ENCODE measurements around the gene ZYG11B.
A peak's percentile ranks its signal among the peaks of the same experiment; 100 is the strongest.
"Not testable (repeated sequence)": the region's sequence is repeated elsewhere in the genome, so short reads cannot be mapped to it uniquely, and the experiment has no call there.

ZYG11B gene

GRCh38 chr1:52756020-52756419 is 29.8 kb downstream of the ZYG11B start:
- DNase-seq (ENCODE audit: low read depth in 2 of 2), result no peak

GRCh38 chr1:52759908-52760307 is 33.7 kb downstream of the ZYG11B start:
- DNase-seq (ENCODE audit: low read depth in 2 of 2), result no peak

DNA sequence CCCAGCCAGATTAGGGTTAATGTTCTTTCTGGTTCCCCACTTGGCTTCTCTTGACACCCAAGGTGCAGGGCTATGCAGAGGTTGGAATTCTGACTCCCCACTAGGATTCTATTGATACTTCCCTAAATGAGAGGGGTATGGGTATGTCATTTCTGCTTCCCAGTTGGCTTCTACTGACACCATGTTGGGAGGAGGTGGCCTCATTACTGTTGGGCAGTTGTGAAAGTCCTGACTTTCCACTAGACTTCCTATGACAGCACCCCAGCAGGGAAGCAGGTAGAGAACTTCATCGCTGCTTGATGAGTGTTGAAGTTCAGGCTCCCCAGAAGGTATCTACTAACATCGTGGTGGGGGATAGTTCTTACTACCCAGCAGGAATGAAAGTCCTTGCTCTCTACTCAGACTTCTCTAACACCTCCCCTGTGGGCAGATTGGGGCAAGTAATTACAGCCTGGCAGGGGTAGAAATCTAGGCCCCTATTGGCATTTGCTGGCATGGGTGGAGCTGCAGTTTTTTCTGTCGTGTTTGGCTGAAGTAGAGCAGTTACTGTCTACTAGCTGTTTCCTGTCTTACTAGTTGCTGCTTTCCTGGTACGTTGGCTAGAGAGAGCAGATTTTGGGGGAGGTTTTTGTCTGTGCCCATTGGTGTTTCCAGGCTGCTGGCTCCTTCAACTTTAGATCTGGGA is 41.5 kb downstream of the ZYG11B start:
- no peak for DNase-seq (ENCODE audit: low read depth in 2 of 2)

DNA sequence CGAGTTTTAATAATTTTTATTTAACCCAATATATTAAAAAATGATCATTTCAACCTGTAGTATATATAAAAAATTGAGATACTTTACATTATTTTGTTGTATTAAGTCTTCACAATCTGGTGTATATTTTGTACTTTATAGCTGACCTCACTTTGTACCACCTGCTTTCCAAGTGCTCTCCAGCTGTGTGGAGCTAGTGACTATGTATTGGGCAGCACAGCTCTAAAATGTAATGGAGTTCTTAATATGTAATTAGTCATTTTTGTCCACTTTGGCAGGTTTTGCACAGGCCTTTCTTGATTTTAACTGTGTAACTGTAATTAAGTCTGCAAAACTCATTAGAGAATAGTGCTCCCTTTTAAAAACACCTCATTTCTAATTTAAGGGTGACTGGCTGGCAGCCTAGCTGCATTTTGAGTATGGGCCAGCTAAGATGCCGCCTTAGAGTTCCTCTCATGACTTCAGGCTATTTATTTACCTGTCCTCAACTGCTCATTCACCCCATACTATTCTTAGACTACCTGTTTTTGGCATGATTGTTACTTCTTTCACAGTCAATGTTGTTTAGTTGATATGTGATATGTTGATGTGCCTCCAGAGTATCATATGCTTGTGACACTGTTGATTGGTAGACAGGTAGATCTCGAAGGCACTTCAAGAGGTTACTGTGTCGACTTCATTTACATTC is 43.2 kb downstream of the ZYG11B start:
- DNase-seq (ENCODE audit: low read depth in 2 of 2), result no peak

GRCh38 chr1:52771384-52771783 is 45.1 kb downstream of the ZYG11B start:
- DNase-seq (ENCODE audit: low read depth in 2 of 2), result no peak

DNA sequence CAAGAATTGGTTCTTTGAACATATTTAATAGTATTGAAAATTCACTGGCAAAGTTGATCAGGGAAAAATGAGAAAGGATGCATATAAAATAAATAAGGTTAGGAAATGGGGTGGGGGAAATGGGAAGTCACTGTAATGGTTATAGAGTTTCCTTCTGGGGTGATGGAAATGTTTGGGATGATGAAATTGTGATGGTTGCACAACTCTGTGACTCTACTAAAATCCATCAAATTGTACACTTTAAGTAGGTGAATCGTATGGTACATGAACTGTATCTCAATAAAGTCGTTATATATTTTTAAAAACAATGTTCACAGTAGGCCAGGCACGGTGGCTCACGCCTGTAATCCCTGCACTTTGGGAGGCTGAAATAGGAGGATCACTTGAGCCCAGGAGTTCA is 59.9 kb downstream of the ZYG11B start:
- DNase-seq (ENCODE audit: low read depth in 2 of 2), result no peak

GRCh38 chr1:52790429-52790828 is 64.2 kb downstream of the ZYG11B start:
- DNase-seq (ENCODE audit: low read depth in 2 of 2), result not testable (repeated sequence)

- no peak for DNase-seq (ENCODE audit: low read depth in 2 of 2)
Observed at GRCh38 chr1:52792036-52792435, 65.8 kb downstream of the ZYG11B start.

GRCh38 chr1:52793717-52794116 is 67.5 kb downstream of the ZYG11B start:
- DNase-seq (ENCODE audit: low read depth in 2 of 2), result not testable (repeated sequence)

- no peak for DNase-seq (ENCODE audit: low read depth in 2 of 2)
Observed at GRCh38 chr1:52795464-52795863, 69.2 kb downstream of the ZYG11B start.

DNA sequence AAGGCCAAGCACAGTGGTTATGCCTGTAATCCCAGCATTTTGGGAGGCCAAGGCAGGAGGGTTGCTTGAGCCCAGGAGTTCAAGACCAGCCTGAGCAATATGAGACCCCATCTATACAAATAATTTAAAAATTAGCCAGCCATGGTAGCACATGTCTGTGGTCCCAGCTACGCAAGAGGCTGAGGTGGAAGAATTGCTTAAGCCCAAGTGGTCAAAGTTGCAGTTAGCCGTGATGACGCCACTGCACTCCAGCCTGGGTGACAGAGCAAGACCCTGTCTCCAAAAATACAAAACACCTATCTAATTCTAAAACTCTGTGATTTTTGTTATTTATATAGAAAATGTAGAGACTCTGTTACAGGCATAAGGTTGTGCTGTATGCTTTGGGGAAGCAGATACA is 72.1 kb downstream of the ZYG11B start:
- DNase-seq (ENCODE audit: low read depth in 2 of 2), result no peak

DNA sequence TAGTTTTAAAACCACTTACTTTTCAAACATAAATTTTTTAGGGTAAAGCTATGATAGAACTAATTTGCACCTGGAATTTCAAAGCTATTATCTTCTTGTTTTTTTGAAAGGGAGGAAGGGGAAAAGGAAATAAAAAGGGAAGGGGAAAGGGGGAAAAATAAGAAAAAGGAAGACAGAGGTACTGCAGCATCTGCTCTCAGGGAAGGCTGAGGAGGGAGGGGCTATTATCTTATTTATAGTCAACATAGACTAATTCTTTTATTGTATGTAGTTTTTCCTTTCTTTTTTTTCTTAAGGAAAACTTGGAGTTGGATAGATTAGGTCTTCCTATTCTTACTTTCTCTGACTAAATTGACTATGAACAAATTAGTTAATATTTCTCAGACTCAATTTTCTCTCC is 74.8 kb downstream of the ZYG11B start:
- no peak for DNase-seq (ENCODE audit: low read depth in 2 of 2)

- not testable (repeated sequence) for DNase-seq (ENCODE audit: low read depth in 2 of 2)
Observed at GRCh38 chr1:52804083-52804482, 77.8 kb downstream of the ZYG11B start.

- no peak for DNase-seq (ENCODE audit: low read depth in 2 of 2)
Observed at GRCh38 chr1:52814465-52814864, 88.2 kb downstream of the ZYG11B start.

DNA sequence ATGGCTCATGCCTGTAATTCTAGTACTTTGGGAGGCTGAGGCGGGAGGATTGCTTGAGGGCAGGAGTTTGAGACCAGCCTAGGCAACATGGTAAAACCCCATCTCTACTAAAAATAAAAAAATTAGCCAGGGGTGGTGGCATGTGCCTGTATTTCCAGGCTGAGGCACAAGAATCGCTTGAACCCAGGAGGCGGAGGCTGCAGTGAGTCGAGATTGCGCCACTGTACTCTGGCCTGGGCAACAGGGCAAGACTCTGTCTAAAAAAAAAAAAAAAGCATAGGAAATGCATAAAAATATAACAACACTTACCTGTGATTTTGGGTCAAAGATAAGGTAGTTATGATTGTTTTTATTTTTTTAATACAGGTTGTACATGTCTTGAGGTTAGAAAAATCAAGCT is 94.6 kb downstream of the ZYG11B start:
- DNase-seq (ENCODE audit: low read depth in 2 of 2), result not testable (repeated sequence)

DNA sequence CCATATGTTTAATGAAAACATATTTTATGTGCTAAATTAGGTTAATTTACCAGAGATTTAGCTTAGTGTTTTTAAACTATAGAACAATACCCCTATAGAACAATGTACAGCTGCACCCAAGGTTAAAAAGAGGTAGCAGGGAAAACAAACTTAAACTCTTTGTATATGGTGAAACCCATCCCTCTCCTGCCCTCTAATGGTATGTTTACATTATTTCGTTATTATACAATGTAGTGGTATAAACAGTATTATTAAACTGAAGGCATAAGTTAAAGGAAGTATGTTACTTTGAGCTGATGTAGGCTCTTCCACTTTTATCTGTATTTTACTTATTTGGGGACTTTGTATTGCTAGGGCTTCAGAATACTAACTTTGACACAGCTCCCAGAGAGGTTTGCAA is 99.6 kb downstream of the ZYG11B start:
- no peak for DNase-seq (ENCODE audit: low read depth in 2 of 2)

GRCh38 chr1:52834798-52835197 is 108.5 kb downstream of the ZYG11B start:
- DNase-seq (ENCODE audit: low read depth in 2 of 2), result no peak

DNA sequence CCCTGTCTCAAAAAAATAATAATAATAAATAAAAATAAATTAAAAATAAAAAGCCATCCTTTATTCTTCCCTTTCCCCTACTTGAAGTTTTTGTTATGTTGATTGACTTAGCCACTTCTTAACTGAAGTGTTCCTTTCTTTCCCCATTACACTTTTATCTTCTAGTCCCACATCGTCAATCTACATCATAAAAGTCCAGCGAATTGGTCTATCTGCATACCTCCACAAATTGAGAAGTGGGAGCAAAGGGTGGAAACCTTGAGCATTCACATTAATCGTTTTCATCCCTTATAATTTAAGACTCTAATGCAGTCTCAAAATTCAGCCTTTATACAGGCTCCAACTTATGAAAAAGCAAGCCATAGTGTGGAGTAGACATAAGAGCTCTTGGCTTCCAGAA is 109.8 kb downstream of the ZYG11B start:
- no peak for DNase-seq (ENCODE audit: low read depth in 2 of 2)

- not testable (repeated sequence) for DNase-seq (ENCODE audit: low read depth in 2 of 2)
Observed at GRCh38 chr1:52839175-52839574, 112.9 kb downstream of the ZYG11B start.

- DNase-seq (ENCODE audit: low read depth in 2 of 2), result peak; percentile 21 to 39
Observed at GRCh38 chr1:52842643-52843310, 116.5 kb downstream of the ZYG11B start, which contains the start of gene ZYG11A. TSS of gene ZYG11A (plus strand) at chr1:52842760. CDS start at chr1:52842884, 124 bp downstream.

GRCh38 chr1:52845119-52845518 is 118.9 kb downstream of the ZYG11B start:
- not testable (repeated sequence) for DNase-seq (ENCODE audit: low read depth in 2 of 2)

DNA sequence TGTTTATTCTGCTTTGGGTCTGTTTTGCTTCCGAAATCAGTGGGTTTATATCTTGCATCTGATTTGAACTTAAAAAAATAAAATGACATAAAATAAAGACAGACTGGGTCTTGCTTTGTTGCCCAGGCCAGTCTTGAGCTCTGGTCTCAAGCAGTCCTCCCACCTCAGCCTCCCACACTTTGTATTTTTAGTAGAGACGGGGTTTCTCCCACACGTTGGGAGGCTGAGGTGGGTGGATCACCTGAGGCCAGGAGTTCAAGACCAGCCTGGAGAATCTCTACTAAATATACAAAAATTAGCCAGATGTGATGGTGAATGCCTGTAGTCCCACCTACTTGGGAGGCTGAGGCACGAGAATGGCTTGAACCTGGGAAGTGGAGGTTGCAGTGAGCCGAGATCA is 122.2 kb downstream of the ZYG11B start:
- DNase-seq (ENCODE audit: low read depth in 2 of 2), result no peak

- DNase-seq (ENCODE audit: low read depth in 2 of 2), result no peak
Observed at GRCh38 chr1:52850951-52851350, 124.7 kb downstream of the ZYG11B start.

All from stimulated activated CD4-positive, alpha-beta T cell treated with anti-CD3 and anti-CD28 coated beads, Interleukin-1b, Interleukin-23, amount 100 ng/mL, for 1 hour (primary cell).